GM12875 (cell line): ENCODE data around the gene PSEN1.
A peak's percentile ranks its signal among the peaks of the same experiment; 100 is the strongest.

ENCODE experiments used
- H3K4me3 ChIP-seq: one replicate; pipeline ENCODE4 v1.5.1; 2011; ENCODE audit warnings: low read depth, low read length, control low read depth
- CTCF ChIP-seq: IDR thresholded peaks from 2 replicates; pipeline ENCODE4 v1.5.1; 2011; ENCODE audit warnings: low read depth, mild to moderate bottlenecking, control low read depth, inconsistent platforms, low read length, moderate library complexity, borderline replicate concordance; ENCODE audit not compliant: insufficient read depth

PSEN1 gene

DNA sequence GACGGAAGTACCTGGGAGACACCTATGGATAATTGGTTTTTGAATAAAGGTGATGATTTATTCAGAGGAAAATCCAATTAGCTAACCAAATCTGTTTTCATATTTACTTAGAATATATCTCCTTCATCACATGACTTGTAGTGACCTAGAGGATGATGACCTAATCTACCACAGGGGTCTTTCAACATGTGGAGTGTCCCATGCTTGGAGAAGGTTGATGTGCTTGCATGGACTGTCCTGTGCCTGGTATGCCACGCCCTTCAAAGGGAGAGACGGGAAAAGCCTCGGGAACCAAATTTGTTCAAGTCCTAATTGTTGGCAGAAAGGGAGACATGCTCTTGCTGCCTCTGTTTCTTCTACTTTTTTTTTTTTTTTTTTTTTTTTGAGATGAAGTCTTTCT, 89.2 kb downstream of the PSEN1 start:
- no peak for TF ChIP-seq CTCF
- no peak overlapping the region for H3K4me3 ChIP-seq

DNA sequence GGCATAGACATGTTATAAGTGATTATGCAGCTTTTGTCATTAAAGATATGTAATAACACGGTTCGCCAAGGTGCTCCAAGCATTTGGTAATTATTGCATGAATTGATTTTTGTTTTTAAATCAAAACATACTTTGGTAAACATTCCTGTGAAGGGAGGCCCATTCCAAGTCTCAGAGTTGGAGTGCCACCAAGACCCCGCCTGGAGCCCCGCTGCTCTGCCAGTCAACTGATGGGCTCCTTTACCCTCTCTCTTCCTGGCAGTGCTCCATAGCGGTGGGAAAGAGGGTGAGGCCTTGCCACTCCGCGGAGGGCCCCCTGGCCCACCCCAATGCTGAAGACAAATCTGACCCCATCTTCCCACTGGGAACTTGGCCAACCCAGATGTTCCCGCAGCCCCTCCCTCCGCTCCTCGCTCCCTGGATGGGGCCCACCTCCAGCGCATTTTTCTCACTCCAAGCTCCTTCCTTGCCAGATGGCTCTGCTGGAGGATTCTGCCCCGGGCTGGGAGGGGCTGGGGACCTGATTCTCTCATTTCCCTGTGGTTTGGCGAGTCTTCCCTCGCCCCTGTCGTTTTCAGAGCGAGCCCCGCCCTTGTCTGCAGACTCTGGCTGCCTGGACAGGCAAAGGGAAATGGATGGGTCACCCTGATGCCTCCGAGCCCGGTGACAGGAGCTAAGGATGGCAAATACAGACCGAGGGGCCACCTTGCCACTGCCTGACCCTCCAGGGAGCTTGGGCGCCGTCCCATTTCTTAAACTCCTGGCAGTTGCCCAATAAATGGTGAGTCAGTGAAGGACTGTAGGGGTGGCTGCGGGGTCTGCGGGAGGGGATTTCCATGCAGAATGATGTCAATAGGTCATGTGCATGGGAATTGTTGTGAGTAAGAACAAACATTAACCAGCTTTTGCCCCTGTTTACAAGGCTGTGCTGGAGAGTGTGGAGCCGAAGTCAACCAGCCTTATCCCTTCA, 91.8 kb downstream of the PSEN1 start:
- no peak for TF ChIP-seq CTCF
- no peak overlapping the region for H3K4me3 ChIP-seq

GRCh38 chr14:73230051-73230450, 93.7 kb downstream of the PSEN1 start:
- H3K4me3 ChIP-seq, result no peak overlapping the region
- TF ChIP-seq CTCF, result no peak

DNA sequence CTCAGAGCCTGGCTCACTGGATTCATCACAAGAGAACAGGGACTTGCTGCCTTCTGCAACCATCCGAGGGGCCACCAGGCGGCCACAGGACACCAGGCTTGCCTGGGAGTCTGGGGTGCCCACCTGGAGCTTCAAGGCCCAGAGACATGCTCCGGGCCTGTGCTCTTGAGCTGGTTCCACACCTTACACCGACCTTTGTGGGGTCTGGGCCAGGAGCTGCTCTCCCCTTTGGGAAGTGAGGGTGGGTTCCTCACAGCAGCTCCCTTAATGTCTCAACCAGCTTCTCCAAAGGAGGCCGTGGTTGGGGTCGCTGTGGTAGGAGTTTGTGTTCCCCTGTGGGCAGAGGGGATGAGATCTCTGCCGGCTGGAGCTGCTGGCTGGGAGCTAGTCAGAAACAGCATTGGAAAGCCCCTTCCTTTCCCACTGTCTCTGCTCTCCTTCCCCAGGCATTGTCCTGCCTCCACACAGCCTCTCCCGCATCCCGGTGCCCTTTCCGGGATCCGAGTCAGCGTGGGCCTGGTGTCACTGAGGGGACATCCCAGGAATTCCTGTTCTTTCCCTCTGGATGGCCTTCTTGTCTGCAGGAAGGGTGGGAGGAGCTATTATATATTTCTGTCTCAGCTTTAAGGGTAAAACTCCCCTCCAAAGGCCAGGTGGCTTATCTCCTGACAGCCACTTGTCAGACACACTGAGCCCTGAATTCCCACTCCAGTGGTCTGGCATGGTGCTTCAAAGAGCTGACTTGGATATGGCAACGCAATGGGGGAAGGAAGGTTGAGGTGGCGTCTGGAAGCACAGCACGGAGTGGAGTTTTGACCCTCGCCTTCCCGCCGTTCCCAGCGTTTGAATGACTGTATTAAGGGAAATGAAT, 95.9 kb downstream of the PSEN1 start:
- H3K4me3 ChIP-seq, result no peak overlapping the region
- peak; percentile 75 for TF ChIP-seq CTCF

GRCh38 chr14:73232984-73233383, 96.7 kb downstream of the PSEN1 start:
- H3K4me3 ChIP-seq, result no peak overlapping the region
- no peak for TF ChIP-seq CTCF

- no peak overlapping the region for H3K4me3 ChIP-seq
- TF ChIP-seq CTCF, result no peak
These were observed 97.3 kb downstream of the PSEN1 start for GRCh38 chr14:73233564-73233963.
